K562 (cell line): Measurements from ENCODE around the gene SPATA13. TPM values are rescaled to one million over a fixed set of nuclear protein-coding genes. Genes with fewer than 3 reads are reported as not detected.

Experiments used
- ATAC-seq: fragments of 200-7000 bp; cut with Tn5 transposase; 3 replicates; pipeline ENCODE4 v1.9.1; 2020; ENCODE audit warnings: moderate library complexity
- BruUV-seq: library from RNA; stranded (reverse); fragments of 400-500 nt; replicated peaks from 2 replicates; lab custom pipeline; 2021; lab: Mats Ljungman, UMichigan
- CTCF ChIA-PET: fragments of 300-600 bp; formaldehyde crosslinking; extraction: SDS; loops from one replicate; lab custom pipeline; 2021; ENCODE audit warnings: low intra/inter-chr PET ratio; lab: Yijun Ruan, JAX
- POLR2A ChIA-PET: fragments of 300-600, 350-650 bp; sonication (Branson Sonifier 250); formaldehyde crosslinking; extraction: SDS; loops from one replicate; lab custom pipeline; 2021; ENCODE audit warnings: antibody characterized with exemption, inconsistent platforms; lab: Yijun Ruan, JAX
- DNase-seq, 4 experiments: peaks; one replicate each; pipeline versions ENCODE4 v3.0.0 to v3.0.0-alpha.2; 2011 to 2018; ENCODE audit warnings: low spot score in 3 of 4, mixed read lengths in 3 of 4; ENCODE audit errors: extremely low read depth in 1 of 4
- FAIRE-seq: peaks from 2 replicates; lab custom pipeline; 2011; peaks lifted over from hg19 to GRCh38; lab: Jason Lieb, UNC
- H2AFZ ChIP-seq: 2 replicates; pipeline ENCODE4 v1.6.0; 2011; ENCODE audit warnings: low read depth, low read length, control low read depth, inconsistent platforms
- H3K27ac ChIP-seq: fragments of 200-600 bp; 3 replicates; pipeline ENCODE4 v1.8.0; 2011; ENCODE audit warnings: low read depth, mild to moderate bottlenecking, control low read depth, inconsistent platforms, low read length, moderate library complexity, mixed read lengths; ENCODE audit errors: extremely low read depth
- H3K27me3 ChIP-seq, 2 experiments: fragments of 300-600 bp in 1 of 2; 2 replicates in 1 of 2; 3 replicates in 1 of 2; pipeline versions ENCODE4 v1.6.0 to v1.8.0; 2011; ENCODE audit warnings: inconsistent platforms in 2 of 2, low read length in 2 of 2, mild to moderate bottlenecking in 1 of 2, mixed read lengths in 1 of 2, moderate library complexity in 1 of 2; ENCODE audit not compliant: control insufficient read depth in 2 of 2, insufficient read depth in 2 of 2
- H3K36me3 ChIP-seq: fragments of 300-600 bp; 3 replicates; pipeline ENCODE4 v1.8.0; 2011; ENCODE audit warnings: mild to moderate bottlenecking, low read length, inconsistent platforms; ENCODE audit not compliant: control insufficient read depth, insufficient read depth
- H3K4me1 ChIP-seq, 2 experiments: fragments of 200-600 bp in 1 of 2; replicated peaks in 1 of 2; 2 replicates in 1 of 2; 3 replicates in 1 of 2; pipeline versions ENCODE4 v1.5.1 to v1.8.0; 2011; ENCODE audit warnings: inconsistent platforms in 2 of 2, low read length in 2 of 2, mild to moderate bottlenecking in 1 of 2, mixed read lengths in 1 of 2, moderate library complexity in 1 of 2; ENCODE audit not compliant: control insufficient read depth in 2 of 2, insufficient read depth in 2 of 2
- H3K4me2 ChIP-seq: 2 replicates; pipeline ENCODE4 v1.6.1; 2011; ENCODE audit warnings: low read length, control low read depth, inconsistent platforms, mixed read lengths; ENCODE audit not compliant: insufficient read depth
- H3K4me3 ChIP-seq: fragments of 200-600 bp; sonication (generic), shearing (Covaris generic); 2 replicates; pipeline ENCODE4 v1.5.1; 2016; ENCODE audit warnings: control low read depth, inconsistent platforms
- H3K79me2 ChIP-seq: fragments of 200-600 bp; 3 replicates; pipeline ENCODE4 v1.8.0; 2011; ENCODE audit warnings: low read length, inconsistent platforms; ENCODE audit not compliant: control insufficient read depth, insufficient read depth
- H3K9ac ChIP-seq, 2 experiments: 2 replicates each; pipeline versions ENCODE4 v1.6.0 to v1.6.1; 2011; ENCODE audit warnings: low read depth in 2 of 2, low read length in 2 of 2, control low read depth in 1 of 2, inconsistent platforms in 1 of 2, mild to moderate bottlenecking in 1 of 2, mixed read lengths in 1 of 2; ENCODE audit not compliant: insufficient read depth in 1 of 2
- H3K9me1 ChIP-seq: one replicate; pipeline ENCODE4 v1.6.0; 2011; ENCODE audit warnings: inconsistent platforms, mild to moderate bottlenecking, low read length, moderate library complexity; ENCODE audit not compliant: control insufficient read depth, insufficient read depth
- H3K9me3 ChIP-seq: replicated peaks from 2 replicates; pipeline ENCODE4 v1.5.1; 2011; ENCODE audit warnings: low read depth, low read length, inconsistent platforms; ENCODE audit not compliant: control insufficient read depth, insufficient read depth
- H4K20me1 ChIP-seq: replicated peaks from 2 replicates; pipeline ENCODE4 v1.6.1; 2011; ENCODE audit warnings: low read length, inconsistent platforms, mixed read lengths; ENCODE audit not compliant: control insufficient read depth, insufficient read depth
- CREB1 ChIP-seq, 2 experiments: sonication (generic) in 1 of 2; formaldehyde crosslinking in 1 of 2; IDR thresholded peaks; 2 replicates each; pipeline versions ENCODE4 v1.6.1 to v1.8.0; 2012 to 2022; ENCODE audit warnings: inconsistent platforms in 1 of 2, mild to moderate bottlenecking in 1 of 2, missing genetic modification reagents in 1 of 2, moderate library complexity in 1 of 2
- DLX4 ChIP-seq: fragments of 250-450 bp; sonication (Bioruptor Pico); IDR thresholded peaks from 2 replicates; pipeline ENCODE4 v1.6.1; 2021; ENCODE audit warnings: mild to moderate bottlenecking
- GTF2F1 ChIP-seq: IDR thresholded peaks from 2 replicates; pipeline ENCODE4 v1.6.1; 2011; ENCODE audit warnings: low read depth, low read length, improper control_type of control experiment
- HMGN3 ChIP-seq: IDR thresholded peaks from 2 replicates; pipeline ENCODE4 v1.6.1; 2011; ENCODE audit warnings: borderline replicate concordance, low read depth, mild to moderate bottlenecking, mixed read lengths, low read length; ENCODE audit not compliant: insufficient read length; ENCODE audit errors: extremely low read depth
- MAZ ChIP-seq, 2 experiments: fragments of 450-650 bp in 1 of 2; sonication (generic) in 1 of 2; formaldehyde crosslinking; IDR thresholded peaks in 1 of 2; conservative IDR thresholded peaks in 1 of 2; 2 replicates each; pipeline versions ENCODE4 v1.4.0 to v1.5.0; 2020; ENCODE audit warnings: mild to moderate bottlenecking in 1 of 2, missing genetic modification reagents in 1 of 2
- NONO ChIP-seq, 2 experiments: fragments of 200-400 bp in 1 of 2; fragments of 450-650 bp in 1 of 2; formaldehyde crosslinking in 1 of 2; IDR thresholded peaks; 2 replicates each; pipeline ENCODE4 v1.6.1; 2017; ENCODE audit warnings: low read depth in 2 of 2, mild to moderate bottlenecking in 2 of 2, moderate library complexity in 2 of 2, low read length in 1 of 2
- POLR2AphosphoS5 ChIP-seq: IDR thresholded peaks from 2 replicates; pipeline ENCODE4 v1.6.1; 2011; ENCODE audit warnings: mild to moderate bottlenecking, low read depth, low read length, moderate library complexity; ENCODE audit not compliant: control insufficient read depth, insufficient read depth
- RBM34 ChIP-seq: fragments of 200-400 bp; formaldehyde crosslinking; IDR thresholded peaks from 2 replicates; pipeline ENCODE4 v1.6.1; 2018; ENCODE audit warnings: low read length, borderline replicate concordance; ENCODE audit not compliant: insufficient read depth
- TFAP4 ChIP-seq: sonication (generic); formaldehyde crosslinking; IDR thresholded peaks from 2 replicates; pipeline ENCODE4 v1.8.0; 2022; ENCODE audit warnings: missing genetic modification reagents, mild to moderate bottlenecking, moderate library complexity, borderline replicate concordance
- ZNF274 ChIP-seq: IDR thresholded peaks from 2 replicates; pipeline ENCODE4 v1.6.1; 2011; ENCODE audit warnings: low read depth, mild to moderate bottlenecking, low read length, moderate library complexity, borderline replicate concordance
- ZNF551 ChIP-seq: fragments of 250-450 bp; sonication (Bioruptor Pico); IDR thresholded peaks from 2 replicates; pipeline ENCODE4 v1.5.0; 2021; ENCODE audit warnings: mild to moderate bottlenecking, moderate library complexity
- WGBS: fragments of 100-300 bp; shearing (Covaris generic); methylation state at CpG from one replicate; pipeline ENCODE4 v1.1.6; 2016; ENCODE audit warnings: low coverage, mixed read lengths; ENCODE audit not compliant: insufficient coverage; ENCODE audit errors: missing lambda C conversion rate; 5-methylcytosine and 5-hydroxymethylcytosine counted together
- in situ Hi-C: fragments of 300-500 bp; cut with MboI; formaldehyde crosslinking; loops from 4 replicates; pipeline ENCODE4 v1.15.0; 2018; ENCODE audit warnings: inconsistent platforms, mixed read lengths
- intact Hi-C: fragments of 100-400 bp; cut with micrococcal nuclease; formaldehyde crosslinking; loops from 2 replicates; pipeline ENCODE4 v1.14.2; 2022
- polyA plus RNA-seq, 8 experiments: library from polyadenylated mRNA; depleted of rRNA in 4 of 8; stranded (reverse) in 5 of 8; unstranded in 3 of 8; fragments of >200 nt; fragmentation: Nextera tagmentation in 2 of 8; fragmentation: Illumina TruSeq in 1 of 8; extraction: Ambion mirVana in 2 of 8; extraction: Trizol in 1 of 8; gene quantifications; 2 replicates each; pipeline versions ENCODE4 v1.2.1 to v1.2.3, GENCODE V29; 2011 to 2014; ENCODE audit warnings: inconsistent platforms in 1 of 8, missing spikeins in 1 of 8
- total RNA-seq, 7 experiments: library from RNA; depleted of rRNA in 6 of 7; stranded (reverse); fragments of >200 nt in 6 of 7; fragmentation: Illumina TruSeq in 2 of 7; extraction: Trizol in 2 of 7; gene quantifications; 2 replicates each; pipeline versions ENCODE4 v1.2.1 to v1.2.3, GENCODE V29; 2011 to 2021; ENCODE audit warnings: low replicate concordance in 1 of 7

SPATA13 gene
- total and polyA plus RNA-seq, 9 of the 15 experiments (the other 6 are each of a cell fraction or from before 2014, with no cell fraction given), result 0.08 to 0.99 (median 0.21) TPM; not detected in 2

- no peak overlapping the region for H3K27ac ChIP-seq
Measured at GRCh38 chr13:24251525-24251924, 91.0 kb downstream of the SPATA13 start.

More at GRCh38 chr13:24251525-24251924, 91.0 kb downstream of the SPATA13 start:
- H3K4me2 ChIP-seq, result no peak overlapping the region
- WGBS, result 4% methylated on average over 16 of the region's 17 CpGs
- no peak for ATAC-seq
- no peaks in the 10 kb centered on the region for H3K9me1 ChIP-seq
- FAIRE-seq, result no peak
- no peaks in the 10 kb centered on the region for H4K20me1 ChIP-seq
- H2AFZ ChIP-seq, result no peak overlapping the region
- H3K4me1 ChIP-seq, result no peaks in the 10 kb centered on the region; a peak in 1 of 5 replicates
- H3K79me2 ChIP-seq, result no peaks in the 10 kb centered on the region
- TF ChIP-seq DLX4 (CRISPR knock-in tag), result no peak
- no peak for TF ChIP-seq MAZ (CRISPR knock-in tag; conservative IDR thresholded peaks at IDR 0.05 in 1 of 2, IDR thresholded peaks at IDR 0.05 in 1 of 2)
- no peak for TF ChIP-seq TFAP4 (CRISPR knock-in tag)
- TF ChIP-seq CREB1 (IDR thresholded peaks at IDR 0.05), result no peak
- TF ChIP-seq CREB1 (CRISPR knock-in tag; IDR thresholded peaks at IDR 0.05), result no peak
- TF ChIP-seq POLR2AphosphoS5, result no peak
- no peak for TF ChIP-seq GTF2F1
- no peak for TF ChIP-seq HMGN3
- no peak for TF ChIP-seq ZNF551 (CRISPR knock-in tag)
- TF ChIP-seq ZNF274, result no peak
- no peak for TF ChIP-seq RBM34
- no peak for TF ChIP-seq NONO (IDR thresholded peaks at IDR 0.05; ENCODE audit: low read depth in 2 of 2, low read length in 1 of 2)
- DNase-seq, result no peak
- BruUV-seq, result no TSS peak
- in situ Hi-C loops, result no loop called here
- H3K9ac ChIP-seq, result no peak overlapping the region
- no peaks in the 10 kb centered on the region for H3K9me3 ChIP-seq
- intact Hi-C loops, result no loop called here
- H3K4me3 ChIP-seq, result no peak overlapping the region
- no peaks in the 10 kb centered on the region for H3K36me3 ChIP-seq
- POLR2A ChIA-PET, result no interaction called here
- CTCF ChIA-PET, result no interaction called here
- peaks cover 5 to 28% of the 10 kb centered on the region in 2 experiments; a peak in 3 of 5 replicates for H3K27me3 ChIP-seq
